Activated CD4-positive, alpha-beta memory T cell treated with anti-CD3 and anti-CD28 coated beads for 36 hours (primary cell): ENCODE measurements around the gene CAV1. TPM values are rescaled to one million over a fixed set of nuclear protein-coding genes. Genes with fewer than 3 reads are reported as not detected.

Experiments
- CTCF ChIA-PET: fragments of 350-600 bp; sonication (Branson Sonifier 250); formaldehyde crosslinking; loops from one replicate; lab custom pipeline; 2021; ENCODE audit warnings: antibody characterized with exemption, inconsistent platforms; lab: Charles Lee
- POLR2A ChIA-PET: fragments of 350-600 bp; sonication (Branson Sonifier 250); formaldehyde crosslinking; loops from one replicate; lab custom pipeline; 2021; ENCODE audit warnings: antibody characterized with exemption; lab: Charles Lee
- DNase-seq: peaks from one replicate; pipeline ENCODE4 v3.0.0-alpha.2; 2020
- H3K27ac Mint-ChIP-seq: one replicate; pipeline ENCODE4 v1.8.0; 2021; ENCODE audit warnings: mixed read lengths
- H3K27me3 Mint-ChIP-seq: one replicate; pipeline ENCODE4 v1.8.0; 2021; ENCODE audit warnings: mixed read lengths
- H3K36me3 Mint-ChIP-seq: one replicate; pipeline ENCODE4 v1.8.0; 2021; ENCODE audit warnings: mixed read lengths
- H3K4me1 Mint-ChIP-seq: one replicate; pipeline ENCODE4 v1.8.0; 2021; ENCODE audit warnings: low read depth, mixed read lengths
- H3K4me3 Mint-ChIP-seq: one replicate; pipeline ENCODE4 v1.8.0; 2021; ENCODE audit warnings: mild to moderate bottlenecking, mixed read lengths
- H3K9me3 Mint-ChIP-seq: one replicate; pipeline ENCODE4 v1.8.0; 2021; ENCODE audit warnings: mixed read lengths
- intact Hi-C: fragments of 100-400 bp; cut with micrococcal nuclease; formaldehyde crosslinking; loops from one replicate; pipeline ENCODE4 v1.15.1; 2023
- total RNA-seq, 2 experiments: library from RNA; stranded (reverse); gene quantifications; one replicate each; pipeline ENCODE4 v1.2.3, GENCODE V29; 2021

The CAV1 gene
- total RNA-seq, 2 experiments from 2014 or later = 0.07 to 0.19 TPM

- Mint-ChIP-seq H3K27ac (no peak overlapping the region), H3K9me3 (no peaks in the 10 kb centered on the region), H3K27me3 (peaks cover 9% of the 10 kb centered on the region), H3K4me1 (no peaks in the 10 kb centered on the region), H3K36me3 (no peaks in the 10 kb centered on the region), H3K4me3 (no peak overlapping the region)
- CTCF ChIA-PET = no interaction called here
- POLR2A ChIA-PET = no interaction called here
- DNase-seq = no peak
- intact Hi-C loops = no loop called here
Measured at GRCh38 chr7:116566666-116567065, 41.8 kb downstream of the CAV1 start.

- DNase-seq = no peak
- H3K36me3 Mint-ChIP-seq = no peaks in the 10 kb centered on the region
- no peaks in the 10 kb centered on the region for H3K9me3 Mint-ChIP-seq
- ChIA-PET CTCF (interaction anchor here (1.2 to 1.3 kb wide), 2 partner anchors 44 to 310 kb away, joined by 3 read pairs; no protein-coding TSS in a partner anchor), POLR2A (no interaction called here)
- no peak overlapping the region for H3K27ac Mint-ChIP-seq
- intact Hi-C loops = no loop called here
- peaks cover 9% of the 10 kb centered on the region for H3K27me3 Mint-ChIP-seq
- no peak overlapping the region for H3K4me3 Mint-ChIP-seq
- H3K4me1 Mint-ChIP-seq = no peaks in the 10 kb centered on the region
Measured at GRCh38 chr7:116569737-116570136, 44.9 kb downstream of the CAV1 start.

GRCh38 chr7:116570306-116570705 lies 45.5 kb downstream of the CAV1 start:
- no peaks in the 10 kb centered on the region for H3K4me1 Mint-ChIP-seq
- no peak overlapping the region for H3K4me3 Mint-ChIP-seq
- no peaks in the 10 kb centered on the region for H3K36me3 Mint-ChIP-seq
- DNase-seq = no peak
- H3K27me3 Mint-ChIP-seq = peaks cover 9% of the 10 kb centered on the region
- POLR2A ChIA-PET = no interaction called here
- intact Hi-C loops = no loop called here
- H3K9me3 Mint-ChIP-seq = no peaks in the 10 kb centered on the region
- H3K27ac Mint-ChIP-seq = no peak overlapping the region
- CTCF ChIA-PET = interaction anchor here (1.2 to 1.3 kb wide), 2 partner anchors 44 to 311 kb away, joined by 3 read pairs; no protein-coding TSS in a partner anchor

GRCh38 chr7:116571037-116571436 lies 46.2 kb downstream of the CAV1 start:
- peaks cover 9% of the 10 kb centered on the region for H3K27me3 Mint-ChIP-seq

GRCh38 chr7:116571552-116571951 lies 46.7 kb downstream of the CAV1 start:
- CTCF ChIA-PET = no interaction called here
- intact Hi-C loops = no loop called here

More at GRCh38 chr7:116571037-116571436, 46.2 kb downstream of the CAV1 start:
- no peak overlapping the region for H3K27ac Mint-ChIP-seq
- H3K4me1 Mint-ChIP-seq = no peaks in the 10 kb centered on the region
- H3K9me3 Mint-ChIP-seq = no peaks in the 10 kb centered on the region
- intact Hi-C loops = no loop called here
- no peaks in the 10 kb centered on the region for H3K36me3 Mint-ChIP-seq
- ChIA-PET POLR2A (no interaction called here), CTCF (interaction anchor here (1.3 kb wide), 1 partner anchor 312 kb away, joined by 3 read pairs; no protein-coding TSS in a partner anchor)
- no peak overlapping the region for H3K4me3 Mint-ChIP-seq
- DNase-seq = no peak

GRCh38 chr7:116572036-116572435 lies 47.2 kb downstream of the CAV1 start:
- intact Hi-C loops = no loop called here
- CTCF ChIA-PET = no interaction called here
- POLR2A ChIA-PET = no interaction called here
- Mint-ChIP-seq H3K27me3 (peaks cover 10% of the 10 kb centered on the region), H3K27ac (no peak overlapping the region), H3K4me1 (peaks cover 3% of the 10 kb centered on the region), H3K4me3 (no peak overlapping the region), H3K36me3 (no peaks in the 10 kb centered on the region), H3K9me3 (no peaks in the 10 kb centered on the region)
- DNase-seq = no peak

More at GRCh38 chr7:116571552-116571951, 46.7 kb downstream of the CAV1 start:
- POLR2A ChIA-PET = no interaction called here
- no peaks in the 10 kb centered on the region for H3K36me3 Mint-ChIP-seq
- H3K4me3 Mint-ChIP-seq = no peak overlapping the region
- no peak overlapping the region for H3K27ac Mint-ChIP-seq
- no peaks in the 10 kb centered on the region for H3K9me3 Mint-ChIP-seq
- peaks cover 12% of the 10 kb centered on the region for H3K27me3 Mint-ChIP-seq
- H3K4me1 Mint-ChIP-seq = no peaks in the 10 kb centered on the region
- DNase-seq = no peak

- no peak overlapping the region for H3K27ac Mint-ChIP-seq
- H3K36me3 Mint-ChIP-seq = no peaks in the 10 kb centered on the region
- ChIA-PET POLR2A (no interaction called here), CTCF (no interaction called here)
- intact Hi-C loops = no loop called here
- H3K4me3 Mint-ChIP-seq = no peak overlapping the region
- H3K4me1 Mint-ChIP-seq = peaks cover 10% of the 10 kb centered on the region
- no peak for DNase-seq
- peaks cover 8% of the 10 kb centered on the region for H3K27me3 Mint-ChIP-seq
- H3K9me3 Mint-ChIP-seq = no peaks in the 10 kb centered on the region
Measured at GRCh38 chr7:116573541-116573940, 48.7 kb downstream of the CAV1 start.

- H3K27me3 Mint-ChIP-seq = peaks cover 8% of the 10 kb centered on the region
- peaks cover 10% of the 10 kb centered on the region for H3K4me1 Mint-ChIP-seq
- H3K36me3 Mint-ChIP-seq = no peaks in the 10 kb centered on the region
- POLR2A ChIA-PET = no interaction called here
- DNase-seq = no peak
- CTCF ChIA-PET = interaction anchor here (1.1 kb wide), 1 partner anchor 315 kb away, joined by 3 read pairs; no protein-coding TSS in a partner anchor
- no peaks in the 10 kb centered on the region for H3K9me3 Mint-ChIP-seq
- intact Hi-C loops = no loop called here
- no peak overlapping the region for H3K4me3 Mint-ChIP-seq
- no peak overlapping the region for H3K27ac Mint-ChIP-seq
Measured at GRCh38 chr7:116574025-116574822, 49.4 kb downstream of the CAV1 start.

- peaks cover 6% of the 10 kb centered on the region for H3K27me3 Mint-ChIP-seq
- no peaks in the 10 kb centered on the region for H3K9me3 Mint-ChIP-seq
- intact Hi-C loops = no loop called here
- H3K4me3 Mint-ChIP-seq = no peak overlapping the region
- ChIA-PET POLR2A (no interaction called here), CTCF (interaction anchor here (2.1 to 3.1 kb wide), 2 partner anchors 49 to 395 kb away, joined by 5 to 14 read pairs; no protein-coding TSS in a partner anchor)
- H3K4me1 Mint-ChIP-seq = peaks cover 10% of the 10 kb centered on the region
- H3K27ac Mint-ChIP-seq = no peak overlapping the region
- H3K36me3 Mint-ChIP-seq = no peaks in the 10 kb centered on the region
- no peak for DNase-seq
Measured at GRCh38 chr7:116575853-116576252, 51.0 kb downstream of the CAV1 start.

- peak; percentile 35 for DNase-seq
- intact Hi-C loops = loop anchor here (1.0 kb wide), 1 partner anchor 259 kb away; no protein-coding TSS in a partner anchor
- Mint-ChIP-seq H3K36me3 (no peaks in the 10 kb centered on the region), H3K4me3 (no peak overlapping the region), H3K9me3 (no peaks in the 10 kb centered on the region), H3K27ac (no peak overlapping the region), H3K4me1 (peaks cover 10% of the 10 kb centered on the region), H3K27me3 (peaks cover 6% of the 10 kb centered on the region)
- ChIA-PET CTCF (interaction anchor here (1.3 to 3.1 kb wide), 4 partner anchors 12 to 396 kb away, joined by 4 to 14 read pairs (median 8); no protein-coding TSS in a partner anchor), POLR2A (interaction anchor here (0.9 kb wide), 1 partner anchor 12 kb away, joined by 5 read pairs; no protein-coding TSS in a partner anchor)
Measured at GRCh38 chr7:116576350-116577319, 51.8 kb downstream of the CAV1 start.

- POLR2A ChIA-PET = interaction anchor here (0.9 kb wide), 1 partner anchor 11 kb away, joined by 5 read pairs; no protein-coding TSS in a partner anchor
- Mint-ChIP-seq H3K27me3 (peaks cover 6% of the 10 kb centered on the region), H3K4me1 (peaks cover 10% of the 10 kb centered on the region), H3K9me3 (no peaks in the 10 kb centered on the region), H3K27ac (no peak overlapping the region), H3K36me3 (no peaks in the 10 kb centered on the region), H3K4me3 (no peak overlapping the region)
- DNase-seq = peak; percentile 44
- intact Hi-C loops = loop anchor here (1.0 kb wide), 1 partner anchor 260 kb away; no protein-coding TSS in a partner anchor
- CTCF ChIA-PET = interaction anchor here (1.3 to 3.1 kb wide), 4 partner anchors 11 to 397 kb away, joined by 4 to 14 read pairs (median 8); no protein-coding TSS in a partner anchor
Measured at GRCh38 chr7:116577320-116577871, 52.6 kb downstream of the CAV1 start.
